CD14-positive monocyte (primary cell): ENCODE measurements around the gene COL4A1. TPM values are rescaled to one million over a fixed set of nuclear protein-coding genes. Genes with fewer than 3 reads are reported as not detected.

Experiments
- DNase-seq, 3 donors: peaks; one replicate each; pipeline ENCODE4 v3.0.0-alpha.2; 2011 to 2022
- H2AFZ ChIP-seq: 2 replicates; pipeline ENCODE4 v1.6.0; 2012; ENCODE audit warnings: mild to moderate bottlenecking, low read depth, low read length, inconsistent platforms; ENCODE audit not compliant: insufficient read depth, poor library complexity, severe bottlenecking
- H3K27ac ChIP-seq, 2 donors: 1 replicate in 1 of 2; 2 replicates in 1 of 2; pipeline ENCODE4 v1.5.1; 2012 to 2013; ENCODE audit warnings: low read length in 2 of 2, control low read depth in 1 of 2, inconsistent platforms in 1 of 2, low read depth in 1 of 2, mild to moderate bottlenecking in 1 of 2
- H3K27me3 ChIP-seq, 2 donors: one replicate each; pipeline versions ENCODE4 v1.6.0 to v1.6.1; 2011 to 2013; ENCODE audit warnings: low read length in 2 of 2; ENCODE audit not compliant: control insufficient read depth in 2 of 2, insufficient read depth in 2 of 2
- H3K36me3 ChIP-seq, 2 donors: replicated peaks in 1 of 2; 1 replicate in 1 of 2; 2 replicates in 1 of 2; pipeline versions ENCODE4 v1.5.1 to v1.6.1; 2012 to 2013; ENCODE audit warnings: low read length in 2 of 2, control low read depth in 1 of 2, inconsistent platforms in 1 of 2, mild to moderate bottlenecking in 1 of 2; ENCODE audit not compliant: insufficient read depth in 2 of 2, control insufficient read depth in 1 of 2
- H3K4me1 ChIP-seq, 2 donors: 1 replicate in 1 of 2; 2 replicates in 1 of 2; pipeline versions ENCODE4 v1.5.1 to v1.6.1; 2012 to 2013; ENCODE audit warnings: low read length in 2 of 2, control low read depth in 1 of 2, inconsistent platforms in 1 of 2, mild to moderate bottlenecking in 1 of 2, moderate library complexity in 1 of 2; ENCODE audit not compliant: insufficient read depth in 2 of 2, control insufficient read depth in 1 of 2
- H3K4me2 ChIP-seq: replicated peaks from 2 replicates; pipeline ENCODE3; 2012; ENCODE audit warnings: low read length, moderate library complexity, mild to moderate bottlenecking; ENCODE audit not compliant: poor library complexity, severe bottlenecking; ENCODE audit errors: extremely low read depth
- H3K4me3 ChIP-seq, 3 experiments: fragments of 200-600 bp in 1 of 3; sonication (generic) in 1 of 3; replicated peaks in 1 of 3; 1 replicate in 2 of 3; 2 replicates in 1 of 3; pipeline ENCODE4 v1.5.1; 2011 to 2013; ENCODE audit warnings: low read length in 3 of 3, mild to moderate bottlenecking in 3 of 3, control low read depth in 2 of 3, low read depth in 2 of 3, inconsistent platforms in 1 of 3, moderate library complexity in 1 of 3
- H3K79me2 ChIP-seq: 2 replicates; pipeline ENCODE4 v1.6.0; 2012; ENCODE audit warnings: mild to moderate bottlenecking, control low read depth, inconsistent platforms, low read length, moderate library complexity; ENCODE audit not compliant: insufficient read depth
- H3K9ac ChIP-seq: 2 replicates; pipeline ENCODE4 v1.6.0; 2017; ENCODE audit warnings: low read length, mild to moderate bottlenecking; ENCODE audit not compliant: insufficient read depth, poor library complexity, severe bottlenecking
- H3K9me3 ChIP-seq, 2 donors: replicated peaks in 1 of 2; 1 replicate in 1 of 2; 2 replicates in 1 of 2; pipeline versions ENCODE4 v1.5.1 to v1.6.1; 2012 to 2013; ENCODE audit warnings: low read length in 2 of 2, control low read depth in 1 of 2; ENCODE audit not compliant: control insufficient read depth in 1 of 2, insufficient read depth in 1 of 2
- H4K20me1 ChIP-seq: 2 replicates; pipeline ENCODE4 v1.6.0; 2012; ENCODE audit warnings: mild to moderate bottlenecking, low read length, control low read depth, moderate library complexity; ENCODE audit not compliant: insufficient read depth
- H3K27ac Mint-ChIP-seq, 7 donors: one replicate each; pipeline ENCODE4 v1.8.0; 2020; ENCODE audit warnings: mild to moderate bottlenecking in 7 of 7, mixed read lengths in 7 of 7, moderate library complexity in 6 of 7, inconsistent platforms in 2 of 7
- H3K27me3 Mint-ChIP-seq, 3 donors: one replicate each; pipeline ENCODE4 v1.8.0; 2021 to 2022; ENCODE audit warnings: low read depth in 3 of 3, mild to moderate bottlenecking in 3 of 3, mixed read lengths in 3 of 3, moderate library complexity in 3 of 3, inconsistent platforms in 1 of 3
- H3K36me3 Mint-ChIP-seq, 2 donors: one replicate each; pipeline ENCODE4 v1.8.0; 2020; ENCODE audit warnings: mixed read lengths in 2 of 2, inconsistent platforms in 1 of 2, mild to moderate bottlenecking in 1 of 2
- H3K4me1 Mint-ChIP-seq: one replicate; pipeline ENCODE4 v1.8.0; 2020; ENCODE audit warnings: mild to moderate bottlenecking, mixed read lengths
- H3K4me3 Mint-ChIP-seq, 2 donors: one replicate each; pipeline ENCODE4 v1.8.0; 2020; ENCODE audit warnings: mild to moderate bottlenecking in 2 of 2, mixed read lengths in 2 of 2, moderate library complexity in 1 of 2
- H3K9me3 Mint-ChIP-seq, 7 donors: one replicate each; pipeline ENCODE4 v1.8.0; 2020 to 2022; ENCODE audit warnings: mixed read lengths in 7 of 7, mild to moderate bottlenecking in 6 of 7, moderate library complexity in 6 of 7, inconsistent platforms in 2 of 7
- CTCF ChIP-seq: fragments of 200-600 bp; IDR thresholded peaks from one replicate; pipeline ENCODE4 v1.8.0; 2022; ENCODE audit warnings: antibody characterized with exemption, mild to moderate bottlenecking
- WGBS: methylation state at CpG from one replicate; pipeline ENCODE4 v1.1.5; 2013; ENCODE audit warnings: missing lambda C conversion rate; ENCODE audit not compliant: insufficient coverage; 5-methylcytosine and 5-hydroxymethylcytosine counted together
- intact Hi-C, 2 donors: fragments of 100-400 bp; cut with micrococcal nuclease; formaldehyde crosslinking; loops; one replicate each; pipeline versions ENCODE4 v1.15.0 to v1.15.1; 2023
- polyA plus RNA-seq, 3 donors: library from polyadenylated mRNA; depleted of rRNA in 1 of 3; unstranded in 2 of 3; stranded (reverse) in 1 of 3; fragments of 300-500 nt in 2 of 3; fragments of >200 nt in 1 of 3; fragmentation: Illumina TruSeq in 2 of 3; gene quantifications; 1 replicate in 2 of 3; 2 replicates in 1 of 3; pipeline ENCODE4 v1.2.3, GENCODE V29; 2012 to 2021

COL4A1 gene
- polyA plus RNA-seq, 3 donors, result 0.16 to 0.25 TPM; not detected in 1

- Histone ChIP-seq H3K4me1 (no peaks in the 10 kb centered on the region), H3K27me3 (peaks cover 0 to 2% of the 10 kb centered on the region in 2 donors), H3K9me3 (no peaks in the 10 kb centered on the region), H4K20me1 (no peaks in the 10 kb centered on the region), H3K27ac (no peak overlapping the region), H3K4me3 (no peak overlapping the region), H3K79me2 (no peaks in the 10 kb centered on the region), H3K4me2 (no peak overlapping the region), H2AFZ (no peak overlapping the region), H3K36me3 (no peaks in the 10 kb centered on the region), H3K9ac (no peak overlapping the region)
- intact Hi-C loops, result no loop called here
- H3K9me3 Mint-ChIP-seq, result peaks cover 0 to 3% (median 0%) of the 10 kb centered on the region in 7 donors
- no peak for DNase-seq
- peaks cover 4 to 25% (median 8%) of the 10 kb centered on the region in 3 donors for H3K27me3 Mint-ChIP-seq
- no peak overlapping the region for H3K27ac Mint-ChIP-seq
- WGBS, result 93% methylated on average over 3 of the region's 3 CpGs
- TF ChIP-seq CTCF, result no peak
- no peaks in the 10 kb centered on the region for H3K36me3 Mint-ChIP-seq
- no peak overlapping the region for H3K4me3 Mint-ChIP-seq
- H3K4me1 Mint-ChIP-seq, result no peaks in the 10 kb centered on the region
Observed at GRCh38 chr13:110347088-110347487, 40.1 kb upstream of the COL4A1 start.

- H4K20me1 ChIP-seq, result no peaks in the 10 kb centered on the region
- H3K27me3 Mint-ChIP-seq, result peaks cover 7 to 27% (median 10%) of the 10 kb centered on the region in 3 donors
- H3K79me2 ChIP-seq, result no peaks in the 10 kb centered on the region
- no peak for TF ChIP-seq CTCF
- peaks cover 3% of the 10 kb centered on the region for H3K4me1 Mint-ChIP-seq
- no peak overlapping the region for H3K27ac ChIP-seq
- H3K4me3 Mint-ChIP-seq, result no peak overlapping the region
- H3K27me3 ChIP-seq, result peaks cover 0 to 2% of the 10 kb centered on the region in 2 donors
- no peak overlapping the region for H2AFZ ChIP-seq
- intact Hi-C loops, result no loop called here
- no peak overlapping the region for H3K4me2 ChIP-seq
- H3K4me1 ChIP-seq, result peaks cover 2 to 3% of the 10 kb centered on the region in 2 donors
- H3K36me3 ChIP-seq, result no peaks in the 10 kb centered on the region
- H3K36me3 Mint-ChIP-seq, result no peaks in the 10 kb centered on the region
- 84% methylated on average over 5 of the region's 17 CpGs for WGBS
- H3K4me3 ChIP-seq, result no peak overlapping the region
- no peak overlapping the region for H3K9ac ChIP-seq
- H3K9me3 Mint-ChIP-seq, result peaks cover 0 to 3% (median 0%) of the 10 kb centered on the region in 7 donors
- no peak overlapping the region for H3K27ac Mint-ChIP-seq
- no peaks in the 10 kb centered on the region for H3K9me3 ChIP-seq
- no peak for DNase-seq
Observed at GRCh38 chr13:110346661-110347067, 39.7 kb upstream of the COL4A1 start.
